Breast epithelium (tissue), 4 donors: ENCODE data around the gene CHRM5. TPM values are rescaled to one million over a fixed set of nuclear protein-coding genes. Genes with fewer than 3 reads are reported as not detected.
"Not testable (repeated sequence)": the region's sequence is repeated elsewhere in the genome, so short reads cannot be mapped to it uniquely, and the experiment has no call there.

Source experiments
- DNase-seq, 2 donors: peaks; one replicate each; pipeline ENCODE4 v3.0.0-alpha.2; 2019; ENCODE audit warnings: low spot score in 2 of 2
- H3K27ac ChIP-seq, 2 donors: fragments of 200-600 bp; sonication (generic) in 1 of 2; one replicate each; pipeline ENCODE4 v1.5.1; 2016 to 2019; ENCODE audit warnings: mild to moderate bottlenecking in 1 of 2
- H3K27me3 ChIP-seq, 2 donors: fragments of 200-600 bp; sonication (generic) in 1 of 2; one replicate each; pipeline versions ENCODE4 v1.5.1 to v1.6.0; 2017 to 2019; ENCODE audit warnings: control low read depth in 1 of 2, mild to moderate bottlenecking in 1 of 2
- H3K36me3 ChIP-seq: fragments of 200-600 bp; one replicate; pipeline ENCODE4 v1.5.1; 2019
- H3K4me1 ChIP-seq, 2 donors: fragments of 200-600 bp; sonication (generic); one replicate each; pipeline ENCODE4 v1.5.1; 2016 to 2019; ENCODE audit warnings: control low read depth in 1 of 2
- H3K4me3 ChIP-seq, 3 donors: fragments of 200-600 bp; sonication (generic); 1 replicate in 2 of 3; 2 replicates in 1 of 3; pipeline ENCODE4 v1.5.1; 2016 to 2019; ENCODE audit warnings: mild to moderate bottlenecking in 3 of 3, moderate library complexity in 2 of 3
- H3K9me3 ChIP-seq, 2 donors: fragments of 200-600 bp; sonication (generic) in 1 of 2; one replicate each; pipeline ENCODE4 v1.5.1; 2016 to 2019; ENCODE audit warnings: control low read depth in 1 of 2
- POLR2A ChIP-seq: fragments of 450-650 bp; IDR thresholded peaks from one replicate; pipeline ENCODE4 v1.6.1; 2016; ENCODE audit warnings: antibody characterized with exemption, mild to moderate bottlenecking, moderate library complexity
- POLR2AphosphoS5 ChIP-seq, 3 donors: sonication (generic); formaldehyde crosslinking; IDR thresholded peaks; one replicate each; pipeline ENCODE4 v1.6.1; 2017; ENCODE audit warnings: antibody characterized with exemption in 3 of 3
- intact Hi-C: fragments of 100-400 bp; cut with DNase I; formaldehyde crosslinking; loops from one replicate; pipeline ENCODE4 v1.15.1; 2023; ENCODE audit warnings: low total_unique reads
- total RNA-seq, 3 donors: library from RNA; depleted of rRNA; stranded (reverse); fragments of >200 nt; gene quantifications; one replicate each; pipeline ENCODE4 v1.1.0, GENCODE V29; 2016
- TF ChIP-seq, protein P1 (sequence below), 3 donors: fragments of 450-650 bp; IDR thresholded peaks; one replicate each; pipeline ENCODE4 v1.5.1; 2016 to 2017; ENCODE audit warnings: antibody characterized with exemption in 3 of 3, mild to moderate bottlenecking in 3 of 3, moderate library complexity in 3 of 3

The CHRM5 gene
- total RNA-seq, 3 donors from 2014 or later, result not detected

DNA sequence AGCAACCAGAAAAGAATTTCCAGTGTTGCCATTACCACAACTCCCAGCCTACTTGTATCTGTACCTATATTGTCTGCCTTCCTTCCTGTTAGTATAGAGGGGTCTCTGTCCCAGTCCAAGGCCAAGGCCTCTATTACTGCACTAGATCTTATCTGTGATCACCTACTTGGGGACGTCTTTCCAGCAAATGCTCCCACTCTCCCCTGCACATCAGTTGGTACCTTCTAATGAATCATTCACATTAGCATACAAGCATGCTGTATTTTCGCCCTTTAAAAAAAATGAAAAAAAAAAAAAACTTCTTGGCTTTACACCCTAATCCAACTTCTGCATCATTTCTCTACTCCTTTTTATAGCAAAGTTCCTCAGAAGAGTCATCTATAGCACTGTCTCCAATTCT is 75.5 kb downstream of the CHRM5 start:
- Histone ChIP-seq H3K27ac (no peak overlapping the region), H3K4me1 (no peaks in the 10 kb centered on the region), H3K9me3 (no peaks in the 10 kb centered on the region), H3K27me3 (no peaks in the 10 kb centered on the region), H3K4me3 (no peak overlapping the region), H3K36me3 (no peaks in the 10 kb centered on the region)
- no peak for DNase-seq
- TF ChIP-seq POLR2A (no peak), POLR2AphosphoS5 (IDR thresholded peaks at IDR 0.05) (no peak)
- TF ChIP-seq, protein P1, sequence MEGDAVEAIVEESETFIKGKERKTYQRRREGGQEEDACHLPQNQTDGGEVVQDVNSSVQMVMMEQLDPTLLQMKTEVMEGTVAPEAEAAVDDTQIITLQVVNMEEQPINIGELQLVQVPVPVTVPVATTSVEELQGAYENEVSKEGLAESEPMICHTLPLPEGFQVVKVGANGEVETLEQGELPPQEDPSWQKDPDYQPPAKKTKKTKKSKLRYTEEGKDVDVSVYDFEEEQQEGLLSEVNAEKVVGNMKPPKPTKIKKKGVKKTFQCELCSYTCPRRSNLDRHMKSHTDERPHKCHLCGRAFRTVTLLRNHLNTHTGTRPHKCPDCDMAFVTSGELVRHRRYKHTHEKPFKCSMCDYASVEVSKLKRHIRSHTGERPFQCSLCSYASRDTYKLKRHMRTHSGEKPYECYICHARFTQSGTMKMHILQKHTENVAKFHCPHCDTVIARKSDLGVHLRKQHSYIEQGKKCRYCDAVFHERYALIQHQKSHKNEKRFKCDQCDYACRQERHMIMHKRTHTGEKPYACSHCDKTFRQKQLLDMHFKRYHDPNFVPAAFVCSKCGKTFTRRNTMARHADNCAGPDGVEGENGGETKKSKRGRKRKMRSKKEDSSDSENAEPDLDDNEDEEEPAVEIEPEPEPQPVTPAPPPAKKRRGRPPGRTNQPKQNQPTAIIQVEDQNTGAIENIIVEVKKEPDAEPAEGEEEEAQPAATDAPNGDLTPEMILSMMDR (IDR thresholded peaks at IDR 0.05), result no peak
- intact Hi-C loops, result no loop called here

DNA sequence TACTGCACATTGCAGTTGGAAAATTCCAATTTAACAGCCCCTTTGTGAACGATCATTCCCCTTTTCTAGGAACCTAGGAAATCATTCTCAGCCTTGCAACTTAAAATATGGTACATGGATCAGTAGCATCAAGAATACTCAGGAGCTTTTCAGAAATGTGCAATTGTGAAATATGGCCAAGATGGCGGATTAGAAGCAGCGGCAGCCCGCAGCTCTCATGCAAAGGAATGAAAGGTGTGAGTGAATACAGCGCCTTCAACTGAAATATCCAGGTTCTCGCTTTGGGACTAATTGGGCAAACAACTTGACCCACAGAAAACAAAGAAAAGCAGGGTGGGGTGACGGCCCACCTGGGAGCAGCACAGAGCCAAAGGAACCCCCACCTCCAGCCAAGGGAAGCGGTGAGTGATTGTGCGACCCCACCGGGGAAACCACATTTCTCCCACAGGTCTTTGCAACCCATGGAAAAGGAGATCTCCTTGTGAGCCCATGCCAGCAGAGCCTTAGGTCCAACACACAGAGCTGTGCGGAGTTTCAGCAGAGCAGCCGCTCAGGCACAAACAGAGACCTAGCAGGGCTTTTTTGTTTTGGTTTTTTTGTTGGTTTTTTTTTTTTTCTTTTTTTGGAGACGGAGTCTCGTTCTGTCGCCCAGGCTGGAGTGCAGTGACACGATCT is 78.3 kb downstream of the CHRM5 start:
- intact Hi-C loops, result no loop called here
- Histone ChIP-seq H3K4me1 (no peaks in the 10 kb centered on the region), H3K4me3 (no peak overlapping the region), H3K27me3 (no peaks in the 10 kb centered on the region), H3K9me3 (peaks cover 6% of the 10 kb centered on the region in 2 donors), H3K36me3 (no peaks in the 10 kb centered on the region), H3K27ac (no peak overlapping the region)
- TF ChIP-seq POLR2AphosphoS5 (IDR thresholded peaks at IDR 0.05), result no peak
- TF ChIP-seq POLR2A, result no peak
- TF ChIP-seq, protein P1 (IDR thresholded peaks at IDR 0.05), result no peak
- DNase-seq, result no peak

DNA sequence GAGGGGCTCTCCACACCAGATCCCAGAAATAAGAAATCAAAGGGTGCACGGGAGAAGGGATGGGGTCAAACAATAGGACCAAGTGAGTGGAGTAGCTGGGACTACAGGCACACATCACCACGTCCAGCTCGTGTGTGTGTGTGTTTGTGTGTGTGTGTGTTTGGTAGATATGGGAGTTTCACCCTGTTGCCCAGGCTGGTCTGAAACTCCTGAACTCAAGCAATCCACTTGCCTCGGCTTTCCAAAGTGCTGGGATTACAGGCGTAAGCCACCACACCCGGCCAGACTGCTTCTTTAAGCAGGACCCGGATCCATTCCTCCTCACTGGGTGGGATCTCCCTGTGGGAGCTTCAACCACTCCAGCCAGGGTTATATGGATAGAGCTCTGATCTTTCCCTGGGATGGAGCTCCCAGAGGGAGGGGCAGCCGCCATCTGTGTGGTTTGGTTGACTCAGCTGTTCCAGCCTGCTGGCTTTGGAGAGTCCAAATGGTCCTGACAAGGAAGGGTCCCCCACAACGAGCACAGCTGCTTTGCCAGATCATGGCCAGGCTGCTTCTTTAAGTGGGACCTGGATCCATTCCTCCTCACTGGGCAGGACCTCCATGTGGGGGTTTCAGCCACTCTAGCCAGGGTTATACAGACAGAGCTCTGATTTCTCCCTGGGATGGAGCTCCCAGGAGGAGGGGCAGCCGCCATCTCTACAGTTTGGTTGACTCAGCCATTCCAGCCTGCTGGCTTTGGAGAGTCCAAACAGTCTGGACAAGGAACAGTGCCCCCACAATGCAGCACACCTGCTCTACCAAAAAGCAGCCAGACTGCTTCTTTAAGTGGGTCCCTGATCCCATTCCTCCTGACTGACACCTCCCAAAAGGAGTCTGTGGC is 79.8 kb downstream of the CHRM5 start:
- DNase-seq, result no peak
- no peaks in the 10 kb centered on the region for H3K4me1 ChIP-seq
- intact Hi-C loops, result no loop called here
- no peak overlapping the region for H3K4me3 ChIP-seq
- H3K9me3 ChIP-seq, result peaks cover 6% of the 10 kb centered on the region in 2 donors
- no peaks in the 10 kb centered on the region for H3K27me3 ChIP-seq
- TF ChIP-seq, protein P1 (IDR thresholded peaks at IDR 0.05), result no peak
- TF ChIP-seq POLR2AphosphoS5 (IDR thresholded peaks at IDR 0.05), result no peak
- TF ChIP-seq POLR2A, result no peak
- H3K36me3 ChIP-seq, result no peaks in the 10 kb centered on the region
- H3K27ac ChIP-seq, result no peak overlapping the region

DNA sequence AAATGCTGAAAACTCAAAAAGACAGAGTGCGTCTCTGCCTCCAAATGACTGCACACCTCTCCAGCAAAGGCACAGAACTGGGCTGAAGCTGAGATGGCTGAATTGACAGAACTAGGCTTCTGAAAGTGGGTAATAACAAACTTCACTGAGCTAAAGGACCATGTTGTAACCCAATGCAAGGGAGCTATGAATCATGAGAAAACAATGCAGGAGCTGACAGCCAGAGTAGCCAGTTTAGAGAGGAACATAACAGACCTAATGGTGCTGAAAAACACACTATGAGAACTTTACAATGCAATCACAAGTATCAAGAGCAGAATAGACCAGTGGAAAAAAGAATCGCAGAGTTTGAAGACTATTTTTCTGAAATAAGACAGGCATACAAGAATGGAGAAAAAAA is 80.8 kb downstream of the CHRM5 start:
- TF ChIP-seq POLR2A, result no peak
- no peak for TF ChIP-seq POLR2AphosphoS5 (IDR thresholded peaks at IDR 0.05)
- TF ChIP-seq, protein P1 (IDR thresholded peaks at IDR 0.05), result no peak
- intact Hi-C loops, result no loop called here
- Histone ChIP-seq H3K9me3 (peaks cover 6% of the 10 kb centered on the region in 2 donors), H3K36me3 (no peaks in the 10 kb centered on the region), H3K4me1 (no peaks in the 10 kb centered on the region), H3K27me3 (no peaks in the 10 kb centered on the region), H3K27ac (no peak overlapping the region), H3K4me3 (no peak overlapping the region)
- no peak for DNase-seq

DNA sequence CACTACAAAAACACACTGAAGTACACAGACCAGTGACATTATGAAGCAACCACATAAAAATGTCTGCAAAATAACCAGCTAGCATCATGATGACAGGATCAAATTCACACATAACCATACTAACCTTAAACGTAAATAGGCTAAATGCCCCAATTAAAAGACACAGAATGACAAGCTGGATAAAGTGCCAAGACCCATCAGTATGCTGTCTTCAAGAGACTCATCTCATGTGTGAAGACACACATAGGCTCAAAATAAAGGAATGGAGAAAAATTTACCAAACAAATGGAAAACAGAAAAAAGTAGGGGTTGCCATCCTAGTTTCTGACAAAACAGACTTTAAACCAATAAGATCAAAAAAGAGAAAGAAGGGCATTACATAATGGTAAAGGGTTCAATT is 82.1 kb downstream of the CHRM5 start:
- H3K4me1 ChIP-seq, intact Hi-C loops, H3K27me3 ChIP-seq, H3K27ac ChIP-seq, H3K36me3 ChIP-seq, DNase-seq, H3K9me3 ChIP-seq, H3K4me3 ChIP-seq: not testable (repeated sequence)
